ENCODE data around the gene SNRNP25. TPM values are rescaled to one million over a fixed set of nuclear protein-coding genes. Genes with fewer than 3 reads are reported as not detected.
A peak's percentile ranks its signal among the peaks of the same experiment; 100 is the strongest.

The SNRNP25 gene
- total and polyA plus RNA-seq, 12 donors, result 22.6 to 51.1 (median 32.9) TPM

- DNase-seq, result peak in 2 of 7 donors; percentile 62 to 68
- WGBS, 4 donors, result 74 to 84% (median 78%) methylated on average over 10 to 15 of the region's 15 CpGs; no CpG with 5 or more reads in 1 of the 4 donors
- H3K27me3 ChIP-seq, result no peaks in the 10 kb centered on the region
- peaks cover 0 to 28% of the 10 kb centered on the region in 2 donors for H3K36me3 ChIP-seq (replicated peaks in 1 of 2)
- no peak for TF ChIP-seq POLR2A (IDR thresholded peaks at IDR 0.05)
- TF ChIP-seq, protein P1, sequence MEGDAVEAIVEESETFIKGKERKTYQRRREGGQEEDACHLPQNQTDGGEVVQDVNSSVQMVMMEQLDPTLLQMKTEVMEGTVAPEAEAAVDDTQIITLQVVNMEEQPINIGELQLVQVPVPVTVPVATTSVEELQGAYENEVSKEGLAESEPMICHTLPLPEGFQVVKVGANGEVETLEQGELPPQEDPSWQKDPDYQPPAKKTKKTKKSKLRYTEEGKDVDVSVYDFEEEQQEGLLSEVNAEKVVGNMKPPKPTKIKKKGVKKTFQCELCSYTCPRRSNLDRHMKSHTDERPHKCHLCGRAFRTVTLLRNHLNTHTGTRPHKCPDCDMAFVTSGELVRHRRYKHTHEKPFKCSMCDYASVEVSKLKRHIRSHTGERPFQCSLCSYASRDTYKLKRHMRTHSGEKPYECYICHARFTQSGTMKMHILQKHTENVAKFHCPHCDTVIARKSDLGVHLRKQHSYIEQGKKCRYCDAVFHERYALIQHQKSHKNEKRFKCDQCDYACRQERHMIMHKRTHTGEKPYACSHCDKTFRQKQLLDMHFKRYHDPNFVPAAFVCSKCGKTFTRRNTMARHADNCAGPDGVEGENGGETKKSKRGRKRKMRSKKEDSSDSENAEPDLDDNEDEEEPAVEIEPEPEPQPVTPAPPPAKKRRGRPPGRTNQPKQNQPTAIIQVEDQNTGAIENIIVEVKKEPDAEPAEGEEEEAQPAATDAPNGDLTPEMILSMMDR (IDR thresholded peaks at IDR 0.05), result no peak
- peaks cover 0 to 7% of the 10 kb centered on the region in 2 donors for H3K4me1 ChIP-seq (replicated peaks in 1 of 2)
- no peak overlapping the region for H3K4me3 ChIP-seq
- intact Hi-C loops (cut with DNase I), result no loop called here
- no peak overlapping the region for H3K27ac ChIP-seq
- no peaks in the 10 kb centered on the region for H3K9me3 ChIP-seq (replicated peaks in 1 of 3)
These were observed 39.1 kb downstream of the SNRNP25 start for GRCh38 chr16:92431-93339.

- Histone ChIP-seq H3K36me3 (replicated peaks in 1 of 2) (peaks cover 0 to 19% of the 10 kb centered on the region in 2 donors), H3K9me3 (replicated peaks in 1 of 3) (no peaks in the 10 kb centered on the region), H3K27me3 (no peaks in the 10 kb centered on the region), H3K27ac (no peak overlapping the region), H3K4me3 (no peak overlapping the region), H3K4me1 (replicated peaks in 1 of 2) (peaks cover 0 to 7% of the 10 kb centered on the region in 2 donors)
- 85 to 94% (median 90%) methylated on average over 5 of the region's 5 CpGs for whole genome bisulfite sequencing, 4 donors
- intact Hi-C loops (cut with DNase I), result no loop called here
- DNase-seq, result no peak
- no peak for TF ChIP-seq POLR2A (IDR thresholded peaks at IDR 0.05)
- TF ChIP-seq, protein P1 (IDR thresholded peaks at IDR 0.05), result no peak
These were observed 41.3 kb downstream of the SNRNP25 start for GRCh38 chr16:94918-95265.

DNA sequence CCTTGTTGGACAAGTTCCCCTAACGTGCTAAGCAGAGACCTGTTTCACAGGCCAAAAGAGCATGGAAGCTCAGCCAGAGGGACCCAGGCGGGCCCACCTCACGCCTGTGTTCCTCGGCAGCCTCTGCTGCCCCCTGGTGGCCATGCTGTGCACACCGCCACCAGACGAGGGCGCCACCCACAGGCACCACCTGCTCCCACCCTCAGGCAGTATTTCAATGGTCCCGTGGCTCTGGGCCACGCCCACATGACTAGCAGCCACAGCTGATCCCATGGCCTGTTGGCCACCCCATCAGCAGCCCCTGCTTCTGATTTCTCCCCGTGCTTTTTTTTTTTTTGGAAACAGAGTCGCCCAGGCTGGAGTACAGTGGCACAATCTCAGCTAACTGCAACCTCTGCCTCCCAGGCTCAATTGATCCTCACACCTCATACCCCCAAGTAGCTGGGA lies 43.3 kb downstream of the SNRNP25 start:
- Histone ChIP-seq H3K4me1 (replicated peaks in 1 of 2) (peaks cover 0 to 5% of the 10 kb centered on the region in 2 donors), H3K9me3 (replicated peaks in 1 of 3) (no peaks in the 10 kb centered on the region), H3K27ac (no peak overlapping the region), H3K27me3 (no peaks in the 10 kb centered on the region), H3K36me3 (replicated peaks in 1 of 2) (peaks cover 0 to 12% of the 10 kb centered on the region in 2 donors), H3K4me3 (no peak overlapping the region)
- peak; percentile 87 to 95 (median 93) for DNase-seq
- TF ChIP-seq, protein P1 (IDR thresholded peaks at IDR 0.05), result peak; percentile 97 to 100 (median 99)
- TF ChIP-seq POLR2A (IDR thresholded peaks at IDR 0.05), result no peak
- 9 to 13% (median 11%) methylated on average over 7 to 11 of the region's 11 CpGs for WGBS, 4 donors
- intact Hi-C loops (cut with DNase I), result loop anchor here in 1 of 2 donors (2.0 kb wide), 1 partner anchor 30 kb away; no protein-coding TSS in a partner anchor

DNA sequence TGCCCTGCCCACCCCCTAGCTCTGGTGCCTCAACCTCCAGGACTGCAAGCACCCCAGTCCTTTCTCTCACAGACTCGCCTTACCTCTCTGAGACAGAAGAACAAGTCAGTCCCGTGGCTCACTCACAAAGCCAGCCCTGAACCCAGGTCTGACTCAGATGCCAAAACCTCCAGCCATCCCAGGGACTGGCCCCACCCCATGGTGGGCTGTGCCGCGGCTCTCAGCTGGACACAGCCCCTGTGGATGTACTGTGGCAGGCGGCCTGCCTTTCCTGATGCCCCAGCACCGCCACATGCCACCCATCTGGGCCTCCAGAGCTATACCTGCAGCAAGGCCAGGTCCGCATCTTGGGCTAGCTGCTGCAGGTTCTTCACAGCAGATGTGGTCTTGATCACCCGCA lies 44.2 kb downstream of the SNRNP25 start:
- Histone ChIP-seq H3K9me3 (replicated peaks in 1 of 3) (no peaks in the 10 kb centered on the region), H3K27me3 (no peaks in the 10 kb centered on the region), H3K4me3 (no peak overlapping the region), H3K36me3 (replicated peaks in 1 of 2) (peaks cover 0 to 12% of the 10 kb centered on the region in 2 donors), H3K4me1 (replicated peaks in 1 of 2) (peaks cover 0 to 9% of the 10 kb centered on the region in 2 donors), H3K27ac (no peak overlapping the region)
- TF ChIP-seq, protein P1 (IDR thresholded peaks at IDR 0.05), result no peak
- no peak for TF ChIP-seq POLR2A (IDR thresholded peaks at IDR 0.05)
- DNase-seq, result no peak
- WGBS, 4 donors, result 70 to 92% (median 83%) methylated on average over 3 to 8 of the region's 8 CpGs
- intact Hi-C loops (cut with DNase I), result loop anchor here in 1 of 2 donors (2.0 kb wide), 1 partner anchor 31 kb away; no protein-coding TSS in a partner anchor
